Osteocyte (in vitro differentiated cells): Measurements from ENCODE around the gene TUT1. TPM values are rescaled to one million over a fixed set of nuclear protein-coding genes. Genes with fewer than 3 reads are reported as not detected.

Experiments
- DNase-seq: peaks from one replicate; pipeline ENCODE4 v3.0.0; 2021; ENCODE audit warnings: mixed read lengths; ENCODE audit not compliant: unreplicated experiment; ENCODE audit errors: extremely low spot score
- H3K27ac Mint-ChIP-seq: one replicate; pipeline ENCODE4 v1.8.0; 2021; ENCODE audit warnings: mild to moderate bottlenecking, mixed read lengths; ENCODE audit not compliant: unreplicated experiment
- H3K27me3 Mint-ChIP-seq: one replicate; pipeline ENCODE4 v1.8.0; 2021; ENCODE audit warnings: mixed read lengths; ENCODE audit not compliant: unreplicated experiment
- H3K36me3 Mint-ChIP-seq: one replicate; pipeline ENCODE4 v1.8.0; 2021; ENCODE audit warnings: mixed read lengths; ENCODE audit not compliant: unreplicated experiment
- H3K4me1 Mint-ChIP-seq: one replicate; pipeline ENCODE4 v1.8.0; 2021; ENCODE audit warnings: mixed read lengths; ENCODE audit not compliant: unreplicated experiment
- H3K4me3 Mint-ChIP-seq: one replicate; pipeline ENCODE4 v1.8.0; 2021; ENCODE audit warnings: mild to moderate bottlenecking, moderate library complexity, mixed read lengths; ENCODE audit not compliant: unreplicated experiment
- H3K9me3 Mint-ChIP-seq: one replicate; pipeline ENCODE4 v1.8.0; 2021; ENCODE audit warnings: mixed read lengths; ENCODE audit not compliant: unreplicated experiment
- CTCF ChIP-seq: fragments of 200-600 bp; sonication (generic); IDR thresholded peaks from 2 replicates; pipeline ENCODE4 v1.5.0; 2021; ENCODE audit warnings: antibody characterized with exemption, mild to moderate bottlenecking, moderate library complexity
- total RNA-seq: library from RNA; stranded (reverse); gene quantifications from 2 replicates; pipeline ENCODE4 v1.2.1, GENCODE V29; 2021

TUT1 gene
- total RNA-seq, 1 donor from 2014 or later = 12.7 TPM

- H3K9me3 Mint-ChIP-seq = no peaks in the 10 kb centered on the region
- peaks cover 14% of the 10 kb centered on the region for H3K36me3 Mint-ChIP-seq
- no peak for TF ChIP-seq CTCF
- DNase-seq = peak; percentile 96
- H3K27me3 Mint-ChIP-seq = no peaks in the 10 kb centered on the region
- peak overlapping the region; percentile 62 for H3K4me3 Mint-ChIP-seq
- H3K4me1 Mint-ChIP-seq = peaks cover 80% of the 10 kb centered on the region
- peak overlapping the region; percentile 98 for H3K27ac Mint-ChIP-seq
These were observed 35.0 kb downstream of the TUT1 start for GRCh38 chr11:62556108-62556874.

GRCh38 chr11:62555464-62556107 is 35.7 kb downstream of the TUT1 start:
- Mint-ChIP-seq H3K27ac (peak overlapping the region; percentile 98), H3K4me3 (peak overlapping the region; percentile 62)
- no peak for TF ChIP-seq CTCF

GRCh38 chr11:62554387-62555167 is 36.7 kb downstream of the TUT1 start:
- peaks cover 66% of the 10 kb centered on the region for H3K4me1 Mint-ChIP-seq
- no peak for DNase-seq
- peak overlapping the region; percentile 98 for H3K27ac Mint-ChIP-seq
- H3K9me3 Mint-ChIP-seq = no peaks in the 10 kb centered on the region
- TF ChIP-seq CTCF = no peak
- peak overlapping the region; percentile 29 for H3K4me3 Mint-ChIP-seq
- H3K36me3 Mint-ChIP-seq = peaks cover 9% of the 10 kb centered on the region
- no peaks in the 10 kb centered on the region for H3K27me3 Mint-ChIP-seq

More at GRCh38 chr11:62555464-62556107, 35.7 kb downstream of the TUT1 start:
- DNase-seq = no peak
- Mint-ChIP-seq H3K36me3 (peaks cover 14% of the 10 kb centered on the region), H3K27me3 (no peaks in the 10 kb centered on the region), H3K9me3 (no peaks in the 10 kb centered on the region), H3K4me1 (peaks cover 74% of the 10 kb centered on the region)

GRCh38 chr11:62553839-62554361 is 37.4 kb downstream of the TUT1 start:
- Mint-ChIP-seq H3K9me3 (no peaks in the 10 kb centered on the region), H3K27me3 (no peaks in the 10 kb centered on the region), H3K4me3 (peak overlapping the region; percentile 56), H3K27ac (peak overlapping the region; percentile 98), H3K4me1 (peaks cover 62% of the 10 kb centered on the region), H3K36me3 (peaks cover 4% of the 10 kb centered on the region)
- no peak for TF ChIP-seq CTCF
- DNase-seq = no peak
